ENCODE results near the gene HK2. TPM values are rescaled to one million over a fixed set of nuclear protein-coding genes. Genes with fewer than 3 reads are reported as not detected.
"Not testable (repeated sequence)": the region's sequence is repeated elsewhere in the genome, so short reads cannot be mapped to it uniquely, and the experiment has no call there.

The HK2 gene
- total RNA-seq, 2 donors from 2014 or later: 6.9 to 13.4 TPM

- Histone ChIP-seq H3K4me3 (no peak overlapping the region), H3K27me3 (replicated peaks; ENCODE audit: insufficient read depth) (no peaks in the 10 kb centered on the region), H3K9me3 (no peaks in the 10 kb centered on the region), H3K4me1 (ENCODE audit: control insufficient read depth in 1 of 2, low read depth in 2 of 2) (peaks cover 14 to 26% of the 10 kb centered on the region in 2 donors), H3K36me3 (no peaks in the 10 kb centered on the region), H3K27ac (no peak overlapping the region)
- no peak for DNase-seq (ENCODE audit: low spot score)
- no peak for TF ChIP-seq CTCF (IDR thresholded peaks at IDR 0.05)
- no peak for ATAC-seq (ENCODE audit: insufficient number of reproducible peaks, low FRiP score, low read depth)
Observed at GRCh38 chr2:74850496-74851190, 16.7 kb downstream of the HK2 start.

- DNase-seq (ENCODE audit: low spot score) (no peak), ATAC-seq (ENCODE audit: insufficient number of reproducible peaks, low FRiP score, low read depth) (no peak)
- no peak for TF ChIP-seq CTCF (IDR thresholded peaks at IDR 0.05)
- no peak overlapping the region for H3K27ac ChIP-seq
- H3K9me3 ChIP-seq: no peaks in the 10 kb centered on the region
- H3K36me3 ChIP-seq: no peaks in the 10 kb centered on the region
- no peaks in the 10 kb centered on the region for H3K27me3 ChIP-seq (replicated peaks; ENCODE audit: insufficient read depth)
- H3K4me1 ChIP-seq (ENCODE audit: control insufficient read depth in 1 of 2, low read depth in 2 of 2): peaks cover 11 to 20% of the 10 kb centered on the region in 2 donors
- H3K4me3 ChIP-seq: no peak overlapping the region
Observed at GRCh38 chr2:74851191-74851566, 17.3 kb downstream of the HK2 start.

- H3K27ac ChIP-seq; H3K36me3 ChIP-seq; ATAC-seq (ENCODE audit: insufficient number of reproducible peaks, low FRiP score, low read depth); H3K4me3 ChIP-seq; H3K27me3 ChIP-seq (replicated peaks; ENCODE audit: insufficient read depth); H3K9me3 ChIP-seq; DNase-seq (ENCODE audit: low spot score): not testable (repeated sequence)
- peaks cover 11 to 14% of the 10 kb centered on the region in 2 donors for H3K4me1 ChIP-seq (ENCODE audit: control insufficient read depth in 1 of 2, low read depth in 2 of 2)
Observed at GRCh38 chr2:74853360-74853759, 19.4 kb downstream of the HK2 start.

- TF ChIP-seq CTCF (IDR thresholded peaks at IDR 0.05): no peak
- no peak overlapping the region for H3K4me3 ChIP-seq
- no peaks in the 10 kb centered on the region for H3K9me3 ChIP-seq
- no peak for DNase-seq (ENCODE audit: low spot score)
- H3K36me3 ChIP-seq: no peaks in the 10 kb centered on the region
- no peaks in the 10 kb centered on the region for H3K27me3 ChIP-seq (replicated peaks; ENCODE audit: insufficient read depth)
- ATAC-seq (ENCODE audit: insufficient number of reproducible peaks, low FRiP score, low read depth): no peak
- H3K4me1 ChIP-seq (ENCODE audit: control insufficient read depth in 1 of 2, low read depth in 2 of 2): peaks cover 4 to 6% of the 10 kb centered on the region in 2 donors
- H3K27ac ChIP-seq: no peak overlapping the region
Observed at GRCh38 chr2:74854401-74854800, 20.5 kb downstream of the HK2 start.

GRCh38 chr2:74855114-74855707 lies 21.3 kb downstream of the HK2 start:
- ATAC-seq (ENCODE audit: insufficient number of reproducible peaks, low FRiP score, low read depth); H3K27ac ChIP-seq; H3K27me3 ChIP-seq (replicated peaks; ENCODE audit: insufficient read depth); H3K4me1 ChIP-seq (ENCODE audit: control insufficient read depth in 1 of 2, low read depth in 2 of 2); H3K36me3 ChIP-seq; DNase-seq (ENCODE audit: low spot score); H3K4me3 ChIP-seq; H3K9me3 ChIP-seq: not testable (repeated sequence)

- Histone ChIP-seq H3K9me3 (no peaks in the 10 kb centered on the region), H3K36me3 (no peaks in the 10 kb centered on the region), H3K27me3 (replicated peaks; ENCODE audit: insufficient read depth) (no peaks in the 10 kb centered on the region), H3K4me3 (no peak overlapping the region), H3K4me1 (ENCODE audit: control insufficient read depth in 1 of 2, low read depth in 2 of 2) (no peaks in the 10 kb centered on the region), H3K27ac (no peak overlapping the region)
- DNase-seq (ENCODE audit: low spot score): no peak
- no peak for ATAC-seq (ENCODE audit: insufficient number of reproducible peaks, low FRiP score, low read depth)
- no peak for TF ChIP-seq CTCF (IDR thresholded peaks at IDR 0.05)
Observed at GRCh38 chr2:74856004-74856578, 22.2 kb downstream of the HK2 start.
